OCI-LY1 (cell line): ENCODE results near the gene TP53BP2.

ENCODE experiments used
- H2AFZ ChIP-seq: fragments of 200-600 bp; sonication (generic), shearing (Covaris generic); 2 replicates; pipeline ENCODE4 v1.6.0; 2014; ENCODE audit warnings: antibody characterized with exemption, mild to moderate bottlenecking, low read length
- H3F3A ChIP-seq: fragments of 200-600 bp; sonication (generic), shearing (Covaris generic); 2 replicates; pipeline ENCODE4 v1.6.0; 2014; ENCODE audit warnings: mild to moderate bottlenecking, antibody characterized with exemption, low read length, moderate library complexity; ENCODE audit not compliant: insufficient read depth
- H3K27ac ChIP-seq: fragments of 200-600 bp; sonication (generic); 2 replicates; pipeline ENCODE4 v1.5.1; 2014; ENCODE audit warnings: low read length, mixed run types, mild to moderate bottlenecking, low read depth; ENCODE audit not compliant: poor library complexity, severe bottlenecking
- H3K27me3 ChIP-seq: fragments of 200-600 bp; sonication (generic); 2 replicates; pipeline ENCODE4 v1.6.0; 2014; ENCODE audit warnings: antibody characterized with exemption, mild to moderate bottlenecking, low read length, moderate library complexity; ENCODE audit not compliant: insufficient read depth
- H3K36me3 ChIP-seq: fragments of 200-600 bp; sonication (generic); 2 replicates; pipeline ENCODE4 v1.6.1; 2014; ENCODE audit warnings: mild to moderate bottlenecking, antibody characterized with exemption, low read length, moderate library complexity, mixed read lengths; ENCODE audit not compliant: insufficient read depth
- H3K4me1 ChIP-seq: fragments of 200-600 bp; sonication (generic); 2 replicates; pipeline ENCODE4 v1.5.1; 2014; ENCODE audit warnings: mild to moderate bottlenecking, low read length, moderate library complexity; ENCODE audit not compliant: insufficient read depth, severe bottlenecking
- H3K4me2 ChIP-seq: fragments of 200-600 bp; sonication (generic), shearing (Covaris generic); 2 replicates; pipeline ENCODE4 v1.6.1; 2014; ENCODE audit warnings: low read length
- H3K4me3 ChIP-seq: fragments of 200-600 bp; sonication (generic); 2 replicates; pipeline ENCODE4 v1.5.1; 2014; ENCODE audit warnings: low read length, low read depth, mild to moderate bottlenecking, mixed read lengths; ENCODE audit not compliant: poor library complexity, severe bottlenecking
- H3K79me2 ChIP-seq: fragments of 200-600 bp; shearing (Covaris generic); 2 replicates; pipeline ENCODE4 v1.6.1; 2016; ENCODE audit warnings: mixed run types, low read length, mixed read lengths; ENCODE audit not compliant: insufficient read depth
- H3K9ac ChIP-seq: fragments of 200-600 bp; sonication (generic), shearing (Covaris generic); 2 replicates; pipeline ENCODE4 v1.6.1; 2014; ENCODE audit warnings: mild to moderate bottlenecking, low read length, mixed read lengths
- H3K9me2 ChIP-seq: fragments of 200-600 bp; sonication (generic), shearing (Covaris generic); 2 replicates; pipeline ENCODE4 v1.6.1; 2014; ENCODE audit warnings: low read depth, mild to moderate bottlenecking, low read length, mixed read lengths
- H3K9me3 ChIP-seq: fragments of 200-600 bp; shearing (Covaris generic); 2 replicates; pipeline ENCODE4 v1.6.1; 2014; ENCODE audit warnings: low read length, mixed read lengths
- H4K20me1 ChIP-seq: fragments of 200-600 bp; sonication (generic), shearing (Covaris generic); 2 replicates; pipeline ENCODE4 v1.6.0; 2016; ENCODE audit warnings: mild to moderate bottlenecking, low read length; ENCODE audit not compliant: insufficient read depth
- CTCF ChIP-seq: fragments of 200-600 bp; sonication (generic), shearing (Covaris generic); IDR thresholded peaks from 2 replicates; pipeline ENCODE4 v1.5.1; 2017; ENCODE audit warnings: mild to moderate bottlenecking, antibody characterized with exemption, low read length, moderate library complexity, mixed read lengths
- EZH2 ChIP-seq: fragments of 200-600 bp; sonication (generic), shearing (Covaris generic); IDR thresholded peaks from 2 replicates; pipeline ENCODE4 v1.8.0; 2017; ENCODE audit warnings: borderline replicate concordance, mixed run types, mild to moderate bottlenecking, antibody characterized with exemption, low read length, moderate library complexity, mixed read lengths

The TP53BP2 gene

GRCh38 chr1:223831755-223832636 is 13.8 kb downstream of the TP53BP2 start:
- no peaks in the 10 kb centered on the region for H3F3A ChIP-seq

GRCh38 chr1:223829678-223830077 is 16.1 kb downstream of the TP53BP2 start:
- Histone ChIP-seq H3K9me2 (no peaks in the 10 kb centered on the region), H3K36me3 (no peaks in the 10 kb centered on the region), H4K20me1 (0 out of 2 replicates have a peak, but pooled peaks cover under 1% of the 10 kb centered on the region), H3K4me1 (no peaks in the 10 kb centered on the region), H3K4me3 (no peak overlapping the region), H2AFZ (no peak overlapping the region), H3K4me2 (no peak overlapping the region), H3K9me3 (no peaks in the 10 kb centered on the region), H3K27ac (no peak overlapping the region), H3K27me3 (no peaks in the 10 kb centered on the region), H3F3A (no peaks in the 10 kb centered on the region), H3K79me2 (no peaks in the 10 kb centered on the region), H3K9ac (no peak overlapping the region)
- TF ChIP-seq CTCF: no peak
- no peak for TF ChIP-seq EZH2

More at GRCh38 chr1:223831755-223832636, 13.8 kb downstream of the TP53BP2 start:
- Histone ChIP-seq H4K20me1 (0 out of 2 replicates have a peak, but pooled peaks cover 3% of the 10 kb centered on the region), H3K36me3 (no peaks in the 10 kb centered on the region), H3K27me3 (no peaks in the 10 kb centered on the region), H3K4me1 (no peaks in the 10 kb centered on the region), H3K9me3 (no peaks in the 10 kb centered on the region), H3K9ac (no peak overlapping the region), H3K4me3 (no peak overlapping the region), H3K79me2 (no peaks in the 10 kb centered on the region), H3K27ac (no peak overlapping the region), H3K4me2 (no peak overlapping the region), H3K9me2 (no peaks in the 10 kb centered on the region), H2AFZ (no peak overlapping the region)
- TF ChIP-seq CTCF: no peak
- no peak for TF ChIP-seq EZH2

- H3K9ac ChIP-seq: no peak overlapping the region
- H4K20me1 ChIP-seq: no peaks in the 10 kb centered on the region
- no peaks in the 10 kb centered on the region for H3K79me2 ChIP-seq
- H3K4me3 ChIP-seq: no peak overlapping the region
- TF ChIP-seq EZH2 (no peak), CTCF (no peak)
- H3K4me2 ChIP-seq: no peak overlapping the region
- H3K4me1 ChIP-seq: no peaks in the 10 kb centered on the region
- H3K9me2 ChIP-seq: no peaks in the 10 kb centered on the region
- H3K9me3 ChIP-seq: no peaks in the 10 kb centered on the region
- no peak overlapping the region for H2AFZ ChIP-seq
- H3F3A ChIP-seq: no peaks in the 10 kb centered on the region
- H3K36me3 ChIP-seq: no peaks in the 10 kb centered on the region
- no peaks in the 10 kb centered on the region for H3K27me3 ChIP-seq
- H3K27ac ChIP-seq: no peak overlapping the region
These were observed 17.4 kb downstream of the TP53BP2 start for GRCh38 chr1:223828162-223828848.
